ENCODE data around the gene MAEA. TPM values are rescaled to one million over a fixed set of nuclear protein-coding genes. Genes with fewer than 3 reads are reported as not detected.

MAEA gene
- total RNA-seq, 1 experiment from 2014 or later: 54.3 TPM

DNA sequence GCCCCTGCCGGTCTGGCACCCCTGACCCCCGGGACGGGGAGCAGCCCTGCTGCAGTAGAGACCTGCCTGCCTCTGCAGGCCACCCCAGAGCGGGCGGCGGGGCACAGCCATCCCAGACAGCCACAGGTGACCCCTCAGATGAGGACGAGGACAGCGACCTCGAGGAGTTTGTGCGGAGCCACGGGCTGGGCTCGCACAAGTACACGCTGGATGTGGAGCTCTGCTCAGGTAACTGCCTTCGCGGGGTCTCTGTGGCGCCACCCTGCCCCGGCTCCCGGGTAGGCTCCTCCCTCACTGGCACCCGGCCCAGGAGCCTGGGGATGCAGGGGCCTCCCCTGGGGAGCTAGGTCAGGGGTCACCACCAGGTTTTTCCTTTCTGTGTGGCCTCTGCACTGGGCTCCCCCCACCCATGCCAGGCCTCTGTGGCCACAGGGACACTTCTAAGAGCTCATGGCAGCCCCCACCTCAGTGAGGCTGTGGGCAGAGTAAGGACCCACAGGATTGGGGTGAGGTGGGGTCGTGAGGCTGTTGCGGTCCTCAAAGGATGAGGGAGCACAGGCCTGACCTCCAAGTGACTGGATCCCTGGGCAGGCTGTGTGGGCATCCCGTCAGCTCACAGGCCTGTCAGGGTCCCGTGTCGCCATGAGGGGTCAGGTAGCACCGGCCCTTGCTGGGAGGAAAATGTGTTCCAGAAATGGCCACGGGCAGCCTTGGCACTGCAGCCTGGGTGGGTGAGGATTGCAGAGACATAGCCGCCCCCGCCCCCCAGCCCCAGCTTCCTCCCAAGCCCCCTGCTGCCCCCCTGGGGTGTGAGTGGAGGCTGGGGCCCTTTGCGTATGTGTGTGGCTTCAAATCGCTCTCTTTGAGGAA, 63.7 kb downstream of the MAEA start:
- DNase-seq (ENCODE audit: low spot score): no peak

DNA sequence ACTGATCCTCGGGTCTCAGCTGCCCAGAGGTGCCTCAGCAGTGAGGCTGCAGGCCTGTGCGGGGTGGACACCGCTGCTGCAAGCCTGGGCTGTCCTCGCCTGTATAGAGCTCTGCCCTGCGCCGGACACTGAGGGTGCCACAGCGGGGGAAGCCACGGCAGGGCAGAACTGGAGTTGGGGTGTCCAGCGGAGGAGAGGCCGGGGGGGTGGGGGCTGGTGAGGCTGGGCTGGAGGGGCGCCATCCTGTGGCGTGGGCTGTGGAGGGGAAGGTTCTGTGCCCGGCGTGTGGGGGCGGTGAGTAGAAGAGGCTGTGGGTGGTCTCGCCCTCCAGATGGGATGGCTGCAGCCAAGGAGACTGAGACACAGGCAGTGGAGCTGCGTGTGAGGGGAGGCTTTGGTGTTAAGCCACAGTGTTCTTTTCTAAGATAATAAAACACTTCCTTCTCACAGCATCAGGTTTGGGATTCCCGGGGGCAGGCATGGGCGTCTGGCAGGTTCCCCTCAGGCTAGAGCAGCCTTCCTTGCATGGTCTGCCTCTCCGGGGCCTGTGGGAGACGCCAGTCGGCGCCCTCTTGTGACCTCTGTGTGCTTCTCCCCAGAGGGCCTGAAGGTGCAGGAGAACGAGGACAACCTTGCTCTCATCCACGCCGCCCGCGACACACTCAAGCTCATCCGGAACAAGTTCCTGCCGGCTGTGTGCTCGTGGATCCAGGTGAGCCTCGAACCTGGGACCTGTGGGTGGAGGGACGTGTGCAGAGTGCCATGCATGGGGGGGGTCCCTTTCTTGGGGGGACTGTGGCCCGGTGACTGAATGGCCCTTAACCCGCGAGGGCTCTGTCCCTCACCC, 64.7 kb downstream of the MAEA start:
- no peak for DNase-seq (ENCODE audit: low spot score)

DNA sequence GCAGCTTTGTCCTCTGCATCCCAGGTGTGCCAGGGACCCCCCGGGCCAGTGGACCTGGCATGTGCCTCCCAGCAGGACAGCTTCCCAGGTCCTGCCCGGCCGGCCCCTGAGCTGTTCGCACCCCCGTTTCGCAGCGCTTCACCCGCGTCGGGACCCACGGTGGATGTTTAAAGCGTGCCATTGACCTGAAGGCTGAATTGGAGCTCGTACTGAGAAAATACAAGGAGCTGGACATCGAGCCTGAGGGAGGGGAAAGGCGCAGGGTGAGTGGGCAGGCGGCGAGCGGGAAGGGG, 65.2 kb downstream of the MAEA start:
- no peak for DNase-seq (ENCODE audit: low spot score)

DNA sequence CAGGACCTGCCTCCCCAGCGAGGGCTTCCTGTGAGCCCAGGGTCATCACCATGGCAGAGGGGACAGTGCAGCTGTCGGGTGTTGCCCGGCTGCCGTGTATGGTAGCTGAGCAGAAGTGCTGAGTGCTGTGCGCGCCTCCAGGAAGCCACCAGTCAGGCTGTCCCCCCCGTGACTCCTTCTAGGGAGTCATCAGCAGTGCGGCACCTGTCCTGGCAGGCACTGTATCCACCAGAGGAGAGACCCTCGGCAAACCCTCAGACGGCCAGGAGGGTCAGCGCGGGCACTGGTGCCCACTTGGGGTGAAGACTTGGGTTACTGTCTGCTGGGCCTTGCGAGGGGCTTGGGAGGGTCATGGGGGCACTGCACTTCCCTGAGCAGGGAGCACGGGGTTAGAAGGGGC, 65.7 kb downstream of the MAEA start:
- no peak for DNase-seq (ENCODE audit: low spot score)

DNA sequence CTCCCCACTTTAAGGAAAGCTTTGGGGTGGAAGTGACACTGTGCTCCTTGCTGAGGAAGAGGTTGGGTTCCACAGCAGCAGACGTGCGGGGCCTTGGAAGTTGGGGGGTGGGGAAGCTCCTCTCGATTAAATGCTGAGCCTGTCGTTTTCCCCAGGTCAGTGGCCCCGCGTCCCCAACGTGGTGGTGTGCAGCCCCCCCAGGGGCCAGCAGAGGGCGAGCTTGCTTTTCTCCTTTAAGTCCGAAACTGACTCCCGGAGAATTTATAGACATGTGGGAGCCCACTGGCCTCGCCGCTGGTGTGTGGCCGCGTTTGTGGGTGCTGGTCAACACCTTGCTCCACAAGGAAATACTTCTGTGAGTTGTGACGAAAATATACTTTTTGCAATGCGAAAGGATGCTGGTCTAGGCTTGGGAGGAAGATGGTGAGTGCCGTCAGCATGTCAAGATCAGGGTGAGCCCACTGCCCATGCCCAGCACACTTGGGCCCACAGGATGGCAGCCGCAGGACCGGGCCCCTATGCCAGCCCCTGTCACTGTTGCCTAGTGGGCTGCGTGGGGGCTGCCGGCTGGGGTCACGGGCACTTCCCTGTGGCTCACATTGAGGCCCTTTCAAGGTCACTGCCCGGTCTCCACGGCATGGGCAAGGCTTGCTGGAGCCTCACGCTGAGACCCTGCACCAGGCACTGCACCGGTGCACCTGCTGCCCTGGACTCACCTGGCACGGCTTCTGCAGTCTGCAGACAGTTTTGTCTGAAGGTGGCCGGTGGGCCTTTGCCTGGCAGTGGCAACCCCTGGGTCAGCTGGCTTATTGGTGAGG, 66.7 kb downstream of the MAEA start:
- no peak for DNase-seq (ENCODE audit: low spot score)

DNA sequence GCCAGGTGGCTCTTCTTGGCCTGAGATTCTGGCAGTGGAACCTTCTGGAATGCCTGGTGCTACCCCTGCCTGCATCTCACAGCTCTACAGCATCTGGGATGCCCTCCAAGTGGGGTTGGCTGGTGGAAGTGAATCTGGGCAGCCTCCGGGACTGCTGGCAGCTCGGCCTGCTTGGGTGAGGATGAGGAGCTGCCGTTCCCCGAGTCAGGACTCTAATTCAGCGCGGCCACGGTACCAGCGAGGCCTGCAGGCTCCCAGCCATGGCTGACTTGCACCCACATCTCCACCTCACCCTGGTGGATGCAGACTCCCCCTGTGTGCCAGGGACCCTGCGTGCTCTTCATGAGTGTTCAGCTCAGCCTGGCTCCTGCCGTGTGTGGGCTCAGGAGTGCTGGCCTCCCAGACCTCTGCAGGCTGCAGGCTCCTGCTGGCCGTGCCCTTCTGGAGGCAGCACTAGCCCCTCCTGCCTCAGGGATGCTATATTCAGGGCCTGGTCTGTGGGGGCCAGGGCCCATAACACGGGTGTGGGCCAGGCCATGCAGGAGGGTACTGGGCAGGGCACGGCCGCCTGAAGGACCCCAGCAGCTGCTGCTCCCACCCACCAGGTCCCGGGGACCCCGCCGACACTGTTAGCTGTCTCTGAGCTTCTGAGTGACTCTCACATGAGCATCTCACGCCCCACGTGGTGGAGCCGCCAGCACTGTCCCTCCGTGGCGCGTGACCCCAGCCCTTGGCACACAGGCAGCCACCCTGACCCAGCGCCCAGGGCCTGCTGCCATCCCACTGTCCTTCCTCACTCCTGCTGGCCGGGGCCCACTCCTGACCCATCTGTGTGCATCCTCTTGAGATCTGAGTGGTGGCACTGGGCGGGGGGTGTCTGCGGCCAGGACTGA, 67.9 kb downstream of the MAEA start:
- no peak for DNase-seq (ENCODE audit: low spot score)

DNA sequence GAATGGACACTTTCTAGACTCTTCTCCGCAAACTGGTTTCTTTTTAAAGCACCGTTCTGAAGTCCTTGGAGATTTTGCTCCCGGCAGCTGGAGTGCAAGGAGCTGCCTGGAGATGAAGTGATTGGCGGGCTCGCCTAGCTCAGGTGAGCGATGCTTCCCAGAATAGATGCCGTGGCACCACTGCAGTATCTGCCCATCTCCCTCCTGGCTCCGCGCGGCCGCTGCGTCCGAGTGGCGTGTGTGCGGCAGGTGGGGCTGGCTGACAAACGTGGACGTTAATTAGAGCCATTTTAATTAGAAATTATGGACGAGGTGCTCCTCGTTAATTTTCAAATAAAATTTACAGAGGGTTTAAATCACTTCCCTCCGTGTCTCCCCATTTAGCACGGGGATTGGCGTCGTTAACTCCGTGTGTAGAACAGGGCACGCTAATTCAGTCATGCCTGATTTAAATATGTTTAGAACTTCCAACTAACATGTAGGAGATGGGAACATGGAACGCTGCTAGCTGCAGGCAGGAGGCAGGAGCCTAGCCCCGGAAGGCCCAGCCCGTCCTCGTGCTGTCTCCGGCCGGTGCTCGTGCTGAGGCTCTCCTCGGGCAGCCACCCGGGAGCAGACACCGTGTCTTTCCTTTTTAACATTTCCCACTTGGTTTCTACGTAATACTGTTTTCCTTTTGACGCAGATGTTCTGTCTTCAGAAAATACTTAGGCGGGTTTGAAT, 68.9 kb downstream of the MAEA start:
- DNase-seq (ENCODE audit: low spot score): no peak

DNA sequence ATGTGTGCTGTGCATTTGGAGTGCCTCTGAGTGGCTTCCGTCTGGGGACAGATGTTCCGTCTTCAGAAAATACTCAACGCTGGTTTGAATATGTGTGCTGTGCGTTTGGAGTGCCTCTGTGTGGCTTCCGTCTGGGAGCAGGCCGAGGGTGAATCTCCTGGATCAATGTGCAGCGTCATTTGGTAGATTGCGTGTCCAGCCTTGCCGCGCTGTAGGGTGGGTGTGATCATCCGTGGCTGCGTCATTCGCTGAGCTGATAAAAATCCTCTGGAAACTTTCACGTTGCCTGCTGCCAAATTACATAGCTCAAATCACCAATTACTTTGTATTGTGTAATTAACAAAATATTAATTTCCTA, 69.4 kb downstream of the MAEA start:
- no peak for DNase-seq (ENCODE audit: low spot score)

DNA sequence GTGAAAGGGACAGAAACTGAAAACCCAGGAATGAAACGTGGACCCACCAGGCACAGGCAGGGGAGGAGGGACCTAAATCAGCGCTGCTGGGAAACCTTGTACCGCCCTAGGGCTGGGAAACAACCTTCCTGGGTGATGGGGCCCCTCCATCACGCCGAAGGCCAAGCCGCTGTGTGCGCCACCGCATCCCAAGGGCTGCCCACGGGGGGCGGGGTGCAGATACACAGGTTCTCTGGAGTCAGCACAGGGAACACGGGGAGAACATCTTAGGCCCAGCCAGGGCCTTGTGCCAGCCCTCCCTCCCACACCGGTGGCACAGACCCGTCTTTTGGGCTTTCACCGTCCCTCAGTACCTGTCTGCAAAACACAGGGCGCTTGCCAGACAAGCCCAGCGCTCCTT, 70.3 kb downstream of the MAEA start:
- no peak for DNase-seq (ENCODE audit: low spot score)

DNA sequence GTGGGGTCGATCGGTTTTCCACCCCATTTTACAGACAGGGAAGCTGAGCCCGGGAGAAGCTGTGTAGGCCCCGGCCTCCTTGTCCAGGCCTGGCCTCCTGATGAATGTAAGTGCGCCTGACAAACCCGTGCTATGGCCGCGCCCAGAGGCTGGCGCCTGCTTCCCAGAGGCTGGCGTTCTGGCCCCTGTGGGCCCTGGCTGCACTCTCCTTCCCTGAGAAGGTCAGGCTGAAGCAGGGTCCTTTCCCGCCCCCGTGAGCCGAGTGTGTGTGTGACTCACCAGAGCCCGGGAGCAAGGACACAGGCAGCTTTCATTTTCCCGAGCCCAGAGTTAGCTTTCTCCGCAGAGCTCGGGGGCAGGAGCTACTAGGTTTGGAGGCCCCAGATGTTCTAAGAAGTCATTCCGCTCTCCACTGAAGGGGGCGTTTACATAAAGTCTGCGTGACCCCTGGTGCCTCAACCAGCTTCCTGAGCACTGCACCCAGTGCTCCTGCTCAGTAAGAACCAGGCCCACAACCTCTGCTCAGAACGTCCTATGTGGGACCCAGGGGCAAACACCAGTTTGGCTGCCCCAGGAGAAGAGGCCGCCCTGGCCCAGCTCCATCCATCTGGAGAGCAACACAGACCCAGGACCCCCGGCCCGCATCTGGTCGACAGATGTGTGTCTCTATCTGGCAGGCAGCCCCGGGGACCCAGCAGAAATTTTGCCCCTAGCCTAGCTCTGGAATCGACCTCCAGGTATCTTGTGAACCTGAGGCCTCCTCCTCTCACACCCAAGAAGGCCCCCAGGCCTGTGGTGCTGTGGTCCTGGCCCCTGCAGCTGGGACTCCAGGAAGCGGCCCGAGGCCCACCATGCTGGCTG, 71.0 kb downstream of the MAEA start:
- no peak for DNase-seq (ENCODE audit: low spot score)

DNA sequence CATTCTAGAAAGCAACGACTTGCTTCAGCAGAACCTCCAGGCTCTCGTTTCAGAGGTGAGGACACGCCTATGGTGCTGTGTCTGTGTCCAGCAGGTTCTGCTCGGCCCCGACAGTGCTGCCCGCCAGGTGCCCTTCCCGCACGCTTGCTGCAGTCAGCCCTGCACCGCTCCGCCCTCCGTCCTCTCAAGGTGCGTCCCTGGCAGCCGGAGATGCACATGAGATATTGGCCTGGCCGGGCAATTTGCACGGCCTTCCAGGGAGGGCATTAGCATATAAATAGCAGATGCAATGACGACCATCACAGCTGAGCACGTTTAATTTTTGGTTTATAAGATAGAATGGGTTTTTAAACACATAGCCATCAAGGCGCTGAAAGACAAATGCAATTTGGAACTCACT, 71.7 kb downstream of the MAEA start:
- no peak for DNase-seq (ENCODE audit: low spot score)

DNA sequence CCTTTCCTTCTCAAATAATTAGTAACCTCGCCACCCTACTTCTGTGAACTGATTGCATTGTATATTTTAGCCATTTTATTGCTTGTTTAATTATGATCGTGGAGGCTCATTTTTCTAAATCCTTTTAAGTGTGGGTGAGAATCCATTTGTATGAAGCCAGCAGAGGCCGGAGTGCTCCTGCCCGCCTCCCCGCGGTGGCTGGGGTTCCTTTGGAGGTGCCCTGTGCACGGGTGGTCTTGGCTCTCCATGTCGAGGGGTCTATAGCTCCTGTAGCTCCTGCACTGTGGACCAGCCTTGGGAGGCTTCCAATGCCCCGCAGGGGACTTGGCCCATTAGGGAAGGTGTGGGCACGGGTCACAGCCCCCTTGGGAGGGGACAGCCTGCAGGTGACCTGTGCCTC, 72.4 kb downstream of the MAEA start:
- DNase-seq (ENCODE audit: low spot score): no peak

DNA sequence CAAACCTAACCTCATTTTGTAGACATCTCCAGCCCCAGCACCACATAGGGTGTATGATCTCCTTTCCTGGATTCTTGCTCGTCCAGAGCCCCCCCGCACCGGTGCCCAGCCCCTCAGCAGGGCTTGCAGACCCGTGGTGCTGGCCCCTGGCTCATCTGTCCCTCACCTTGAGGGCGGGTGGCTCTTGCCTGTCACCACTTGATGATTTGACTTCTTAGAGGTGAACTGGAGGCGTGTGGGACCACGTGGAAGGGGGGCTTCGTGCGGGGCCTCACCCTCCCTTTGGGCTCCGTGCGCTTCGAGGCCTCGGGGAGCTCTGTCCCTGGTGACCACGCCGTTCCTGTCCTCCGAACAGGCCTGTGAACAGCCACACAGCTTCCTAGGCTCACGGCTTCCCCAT, 72.8 kb downstream of the MAEA start:
- no peak for DNase-seq (ENCODE audit: low spot score)

DNA sequence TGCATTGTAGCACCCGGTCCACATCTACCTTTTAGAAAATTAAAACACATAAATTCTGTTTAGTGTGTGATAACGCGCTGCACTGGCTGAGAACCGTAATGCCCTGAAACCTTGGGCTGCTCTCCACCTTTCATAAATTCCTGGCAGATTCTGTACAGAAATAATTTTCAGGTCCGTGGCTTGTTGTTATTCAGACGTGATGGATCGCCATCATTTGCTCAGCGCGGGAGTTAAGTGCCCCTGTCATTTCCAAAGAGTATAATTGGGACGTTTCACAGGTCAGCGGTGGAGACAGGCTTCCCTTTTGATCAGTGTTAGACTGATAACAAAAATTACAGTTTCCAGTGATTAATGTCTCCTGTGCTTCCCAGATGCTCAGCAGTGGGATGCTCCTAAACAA, 73.8 kb downstream of the MAEA start:
- no peak for DNase-seq (ENCODE audit: low spot score)

DNA sequence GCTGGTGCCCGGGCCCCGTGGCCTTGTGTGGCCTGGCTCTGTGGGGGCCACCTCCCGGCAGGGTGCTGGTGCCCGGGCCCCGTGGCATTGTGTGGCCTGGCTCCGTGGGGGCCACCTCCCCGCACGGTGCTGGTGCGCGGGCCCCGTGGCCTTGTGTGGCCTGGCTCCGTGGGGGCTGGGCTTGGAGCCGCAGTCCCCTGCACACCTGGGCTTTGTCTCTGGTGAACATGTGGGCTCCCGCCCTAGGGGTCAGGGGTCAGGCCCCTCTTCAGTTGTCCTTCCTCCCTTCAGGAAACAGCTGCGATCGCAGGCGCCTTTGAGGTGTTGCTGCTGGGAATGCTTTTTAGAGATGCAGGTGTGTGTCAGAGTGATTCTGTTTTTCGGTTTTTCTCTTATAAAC, 74.5 kb downstream of the MAEA start:
- DNase-seq (ENCODE audit: low spot score): no peak

DNA sequence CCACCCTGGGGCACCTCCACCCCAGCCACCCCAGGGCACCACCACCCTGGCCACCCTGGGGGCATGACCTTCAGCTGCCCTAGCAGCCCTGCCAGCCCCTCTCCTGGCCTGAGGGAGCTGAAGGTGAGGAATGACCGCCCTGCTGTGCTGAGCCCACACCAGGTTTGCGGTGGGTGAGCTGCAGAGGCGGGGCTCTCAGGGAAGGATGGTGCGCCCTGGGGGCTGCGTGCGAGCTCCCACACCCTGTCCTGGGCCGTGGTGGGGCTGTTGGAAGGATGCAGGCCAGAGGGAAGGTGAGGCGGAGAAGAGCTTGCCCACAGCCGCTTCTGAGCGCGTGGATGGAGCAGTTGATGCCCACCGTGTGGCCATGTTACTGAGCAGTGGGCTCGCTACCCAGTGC, 75.1 kb downstream of the MAEA start:
- DNase-seq (ENCODE audit: low spot score): no peak

DNA sequence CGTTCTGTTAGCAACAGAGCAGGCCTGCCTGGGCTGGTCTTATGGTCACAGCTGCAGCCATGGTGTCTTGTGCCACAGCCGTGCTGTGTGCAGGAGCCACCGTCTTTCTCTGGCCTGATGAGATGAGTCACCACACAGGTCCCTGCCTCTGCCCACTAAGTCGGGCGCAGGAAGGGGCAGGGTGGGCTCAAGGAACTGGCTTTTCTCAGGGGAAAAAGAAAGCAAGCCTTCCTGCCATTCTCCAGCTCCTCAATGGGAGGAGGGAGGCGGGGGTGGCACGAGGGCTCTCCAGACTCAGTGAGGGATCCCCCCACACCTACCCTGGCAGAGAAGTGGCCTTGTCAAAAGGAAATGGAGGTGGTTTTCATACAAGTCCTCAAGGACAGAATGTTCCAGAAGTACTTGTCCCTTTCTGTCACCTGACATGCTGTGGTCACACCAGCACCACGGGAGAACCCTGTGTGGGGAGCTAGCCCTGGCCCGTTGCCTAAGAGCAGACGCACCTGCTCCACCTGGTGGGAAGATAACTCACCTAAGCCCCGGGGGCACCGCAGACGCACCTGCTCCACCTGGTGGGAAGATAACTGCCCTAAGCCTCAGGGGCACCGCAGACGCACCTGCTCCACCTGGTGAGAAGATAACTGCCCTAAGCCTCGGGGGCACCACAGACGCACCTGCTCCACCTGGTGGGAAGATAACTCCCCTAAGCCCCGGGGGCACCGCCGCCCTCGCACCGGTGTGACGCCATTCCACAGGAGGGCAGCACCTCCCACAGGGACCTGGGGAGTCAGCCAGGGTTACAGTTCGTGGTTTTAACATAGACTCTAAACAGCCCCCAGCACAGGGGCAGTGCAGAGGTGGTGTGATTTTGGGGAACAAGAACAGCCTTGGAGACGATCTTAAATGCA, 75.8 kb downstream of the MAEA start:
- no peak for DNase-seq (ENCODE audit: low spot score)

DNA sequence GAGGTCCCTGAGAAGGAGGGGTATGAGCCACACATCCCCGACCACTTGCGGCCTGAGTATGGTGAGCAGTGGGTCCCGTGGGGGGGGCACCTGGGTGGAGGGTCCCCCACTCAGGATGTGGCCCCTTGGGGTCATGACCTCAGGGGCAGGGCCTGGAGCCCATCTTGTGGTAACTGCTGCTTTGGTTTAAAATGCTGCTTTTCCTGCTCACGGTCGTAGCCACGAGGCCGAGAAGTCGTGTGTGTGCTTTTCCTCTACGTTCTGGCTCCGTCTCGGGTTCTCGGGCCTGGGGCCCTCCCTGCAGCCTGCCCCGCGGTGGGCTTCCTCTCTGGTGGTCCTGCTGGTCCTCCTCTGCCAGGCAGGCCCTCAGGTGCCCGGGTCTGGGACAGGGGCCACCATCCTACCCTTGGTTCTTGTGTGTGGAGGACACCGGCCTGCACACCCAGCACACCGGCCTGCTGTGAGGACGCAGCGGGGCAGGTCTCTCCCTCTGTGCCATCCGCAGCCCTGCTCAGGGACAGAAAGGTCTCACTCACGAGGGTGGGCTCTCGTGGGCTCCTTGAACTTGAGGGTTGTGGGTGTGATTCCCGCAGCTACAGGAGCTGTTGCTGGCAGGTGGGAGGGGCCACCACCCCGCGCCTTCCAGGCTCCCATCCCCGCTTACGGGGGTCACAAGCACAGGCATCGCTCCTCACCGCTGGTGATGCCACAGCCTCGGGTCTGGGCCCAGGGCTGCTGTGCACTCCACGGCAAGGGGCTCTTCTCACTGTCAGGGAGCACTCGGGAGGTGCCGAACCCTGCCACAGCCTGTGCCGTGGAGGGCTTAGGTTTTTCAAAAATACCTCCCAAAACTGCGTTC, 76.9 kb downstream of the MAEA start:
- no peak for DNase-seq (ENCODE audit: low spot score)
